Kidney (tissue), 14 donors: Measurements from ENCODE around the gene CD79A. TPM values are rescaled to one million over a fixed set of nuclear protein-coding genes. Genes with fewer than 3 reads are reported as not detected.
"Not testable (repeated sequence)": the region's sequence is repeated elsewhere in the genome, so short reads cannot be mapped to it uniquely, and the experiment has no call there.

Experiments used
- DNase-seq, 5 donors: peaks; one replicate each; pipeline ENCODE4 v3.0.0-alpha.2; 2013 to 2020
- FAIRE-seq: peaks from 2 replicates; lab custom pipeline; 2012; peaks lifted over from hg19 to GRCh38; lab: Jason Lieb, UNC
- H3K27ac ChIP-seq, 2 donors: one replicate each; pipeline ENCODE4 v1.7.0; 2013; ENCODE audit warnings: low read depth in 2 of 2, low read length in 2 of 2, inconsistent platforms in 1 of 2
- H3K27me3 ChIP-seq: one replicate; pipeline ENCODE4 v1.7.1; 2013; ENCODE audit warnings: low read length, inconsistent platforms; ENCODE audit not compliant: control insufficient read depth, insufficient read depth
- H3K36me3 ChIP-seq, 3 donors: one replicate each; pipeline versions ENCODE4 v1.7.0 to v1.7.1; 2013; ENCODE audit warnings: low read length in 3 of 3, control low read depth in 1 of 3, inconsistent platforms in 1 of 3; ENCODE audit not compliant: insufficient read depth in 3 of 3, control insufficient read depth in 2 of 3
- H3K4me1 ChIP-seq, 3 donors: one replicate each; pipeline versions ENCODE4 v1.7.0 to v1.7.1; 2013; ENCODE audit warnings: low read length in 3 of 3, inconsistent platforms in 1 of 3, low read depth in 1 of 3; ENCODE audit not compliant: control insufficient read depth in 2 of 3, insufficient read depth in 2 of 3
- H3K4me3 ChIP-seq, 3 donors: one replicate each; pipeline versions ENCODE4 v1.7.0 to v1.8.1; 2013; ENCODE audit warnings: low read length in 3 of 3, control low read depth in 1 of 3, inconsistent platforms in 1 of 3
- H3K9ac ChIP-seq, 3 donors: one replicate each; pipeline versions ENCODE4 v1.7.0 to v1.7.1; 2013; ENCODE audit warnings: low read length in 3 of 3, control low read depth in 1 of 3, inconsistent platforms in 1 of 3
- H3K9me3 ChIP-seq, 3 donors: one replicate each; pipeline versions ENCODE4 v1.7.0 to v1.7.1; 2013; ENCODE audit warnings: low read length in 3 of 3, control low read depth in 1 of 3, inconsistent platforms in 1 of 3; ENCODE audit not compliant: control insufficient read depth in 2 of 3, insufficient read depth in 1 of 3
- intact Hi-C: fragments of 100-400 bp; cut with DNase I; formaldehyde crosslinking; loops from one replicate; pipeline ENCODE4 v1.11.1; 2022
- polyA plus RNA-seq: library from polyadenylated mRNA; stranded (reverse); fragments of 350-450 nt; fragmentation: Illumina TruSeq; extraction: RNeasy Lipid Tissue Mini Kit (QIAGEN cat#74804); gene quantifications from one replicate; pipeline ENCODE4 v1.2.3, GENCODE V29; 2014; ENCODE audit warnings: low read depth, low replicate concordance; ENCODE audit not compliant: insufficient read depth
- total RNA-seq: library from RNA; stranded (reverse); fragmentation: NEBNext Ultra II Directional; extraction: Animal tissue kit (Norgen Biotek cat#: 25700); gene quantifications from one replicate; pipeline ENCODE4 v1.2.1, GENCODE V29; 2021
- TF ChIP-seq, protein P1 (sequence below): IDR thresholded peaks from 3 replicates; pipeline ENCODE4 v1.5.1; 2012; ENCODE audit warnings: mild to moderate bottlenecking, moderate library complexity, borderline replicate concordance; ENCODE audit not compliant: insufficient read depth; ENCODE audit errors: extremely low read depth
- donor health status: control.
- donor health status: control.
- donor health status: control.
- donor health status: control.
- donor health status: control.
- donor health status: DM: yes; HTN: yes; CAD: no.
- donor health status: Normal renal cell carcinoma (clear cell type).

CD79A gene
- total and polyA plus RNA-seq, 2 donors from 2014 or later, result 0.32 to 11.0 TPM

DNA sequence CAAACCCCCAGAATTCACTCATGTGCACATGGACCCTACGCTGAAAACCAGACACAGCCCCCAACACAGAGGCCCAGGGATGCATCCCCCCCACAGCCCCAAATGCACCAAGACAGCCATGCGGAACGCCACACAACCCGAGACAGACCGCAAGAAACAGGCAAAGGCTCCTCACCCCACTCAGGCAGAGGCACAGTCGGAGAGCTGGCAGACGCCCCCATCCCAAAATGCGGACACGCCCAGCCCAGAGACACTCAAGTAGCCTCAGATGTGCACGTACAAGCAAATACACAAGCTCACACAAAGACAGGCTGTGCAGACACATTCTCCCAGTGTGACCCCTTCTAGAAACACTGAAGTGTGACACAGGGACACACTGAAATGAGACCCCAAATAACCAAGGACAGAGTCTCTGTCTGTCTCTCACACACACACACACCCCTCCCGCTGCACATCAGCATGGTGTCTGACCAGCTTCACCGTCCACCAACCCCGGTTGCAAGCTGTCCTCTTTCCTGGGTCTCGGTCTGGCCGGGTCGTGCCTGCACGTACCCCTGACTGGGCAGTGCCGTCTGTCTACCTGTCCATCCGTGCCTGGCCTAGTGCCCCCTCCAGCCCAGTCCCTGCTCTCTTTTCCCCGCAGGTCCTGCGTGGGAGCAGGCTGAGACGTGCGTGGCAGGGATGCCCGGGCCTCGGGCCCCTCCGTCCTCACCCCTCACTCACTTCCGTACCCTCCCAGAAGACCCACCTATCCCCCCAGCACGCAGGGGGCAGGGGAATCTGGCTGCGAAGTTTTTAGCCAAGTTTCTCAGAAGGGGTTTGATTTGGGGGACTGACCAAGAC, 35.0 kb downstream of the CD79A start:
- H3K27ac ChIP-seq, result no peak overlapping the region
- no peaks in the 10 kb centered on the region for H3K9me3 ChIP-seq
- intact Hi-C loops, result no loop called here
- DNase-seq, result peak in 1 of 5 donors; percentile 65
- H3K36me3 ChIP-seq, result no peaks in the 10 kb centered on the region
- no peaks in the 10 kb centered on the region for H3K4me1 ChIP-seq
- no peak overlapping the region for H3K9ac ChIP-seq
- FAIRE-seq, result no peak
- peaks cover 46% of the 10 kb centered on the region for H3K27me3 ChIP-seq
- H3K4me3 ChIP-seq, result no peak overlapping the region
- TF ChIP-seq, protein P1, sequence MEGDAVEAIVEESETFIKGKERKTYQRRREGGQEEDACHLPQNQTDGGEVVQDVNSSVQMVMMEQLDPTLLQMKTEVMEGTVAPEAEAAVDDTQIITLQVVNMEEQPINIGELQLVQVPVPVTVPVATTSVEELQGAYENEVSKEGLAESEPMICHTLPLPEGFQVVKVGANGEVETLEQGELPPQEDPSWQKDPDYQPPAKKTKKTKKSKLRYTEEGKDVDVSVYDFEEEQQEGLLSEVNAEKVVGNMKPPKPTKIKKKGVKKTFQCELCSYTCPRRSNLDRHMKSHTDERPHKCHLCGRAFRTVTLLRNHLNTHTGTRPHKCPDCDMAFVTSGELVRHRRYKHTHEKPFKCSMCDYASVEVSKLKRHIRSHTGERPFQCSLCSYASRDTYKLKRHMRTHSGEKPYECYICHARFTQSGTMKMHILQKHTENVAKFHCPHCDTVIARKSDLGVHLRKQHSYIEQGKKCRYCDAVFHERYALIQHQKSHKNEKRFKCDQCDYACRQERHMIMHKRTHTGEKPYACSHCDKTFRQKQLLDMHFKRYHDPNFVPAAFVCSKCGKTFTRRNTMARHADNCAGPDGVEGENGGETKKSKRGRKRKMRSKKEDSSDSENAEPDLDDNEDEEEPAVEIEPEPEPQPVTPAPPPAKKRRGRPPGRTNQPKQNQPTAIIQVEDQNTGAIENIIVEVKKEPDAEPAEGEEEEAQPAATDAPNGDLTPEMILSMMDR, result no peak

DNA sequence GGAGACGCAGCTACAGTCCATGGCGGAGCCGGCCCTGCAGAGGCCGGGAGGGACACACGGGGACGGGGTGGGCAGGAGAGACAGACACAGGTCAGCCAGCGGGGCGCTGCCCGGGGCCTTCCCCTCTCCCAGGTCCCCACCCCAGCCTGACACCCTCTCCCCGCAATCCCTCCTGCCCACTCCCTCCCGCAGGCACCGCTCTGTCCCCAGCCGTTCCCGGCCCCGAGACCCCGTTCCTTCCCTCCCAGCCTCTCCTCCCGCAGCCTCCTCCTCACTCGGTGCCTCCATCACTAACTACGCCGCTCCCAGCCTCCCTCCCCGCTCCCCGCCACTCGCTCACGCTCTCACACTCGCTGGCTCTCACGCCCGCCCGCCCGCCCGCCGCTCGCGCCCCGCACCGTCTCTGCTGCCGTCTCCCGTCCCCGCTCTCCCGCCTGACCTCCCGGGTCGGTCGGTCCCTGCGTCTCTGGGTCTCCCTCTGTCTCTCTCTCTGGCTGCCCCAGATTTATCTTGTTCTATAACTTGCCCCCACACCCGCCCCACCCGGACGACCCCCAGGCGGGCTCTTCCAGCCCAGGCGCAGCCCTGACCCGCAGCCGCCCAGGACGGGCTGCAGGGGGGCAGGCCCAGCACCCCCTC, 35.9 kb downstream of the CD79A start:
- no peaks in the 10 kb centered on the region for H3K9me3 ChIP-seq
- no peak for FAIRE-seq
- no peak overlapping the region for H3K27ac ChIP-seq
- H3K27me3 ChIP-seq, result peaks cover 48% of the 10 kb centered on the region
- no peak overlapping the region for H3K4me3 ChIP-seq
- intact Hi-C loops, result no loop called here
- DNase-seq, result no peak
- TF ChIP-seq, protein P1, result no peak
- no peaks in the 10 kb centered on the region for H3K36me3 ChIP-seq
- no peak overlapping the region for H3K9ac ChIP-seq
- no peaks in the 10 kb centered on the region for H3K4me1 ChIP-seq

DNA sequence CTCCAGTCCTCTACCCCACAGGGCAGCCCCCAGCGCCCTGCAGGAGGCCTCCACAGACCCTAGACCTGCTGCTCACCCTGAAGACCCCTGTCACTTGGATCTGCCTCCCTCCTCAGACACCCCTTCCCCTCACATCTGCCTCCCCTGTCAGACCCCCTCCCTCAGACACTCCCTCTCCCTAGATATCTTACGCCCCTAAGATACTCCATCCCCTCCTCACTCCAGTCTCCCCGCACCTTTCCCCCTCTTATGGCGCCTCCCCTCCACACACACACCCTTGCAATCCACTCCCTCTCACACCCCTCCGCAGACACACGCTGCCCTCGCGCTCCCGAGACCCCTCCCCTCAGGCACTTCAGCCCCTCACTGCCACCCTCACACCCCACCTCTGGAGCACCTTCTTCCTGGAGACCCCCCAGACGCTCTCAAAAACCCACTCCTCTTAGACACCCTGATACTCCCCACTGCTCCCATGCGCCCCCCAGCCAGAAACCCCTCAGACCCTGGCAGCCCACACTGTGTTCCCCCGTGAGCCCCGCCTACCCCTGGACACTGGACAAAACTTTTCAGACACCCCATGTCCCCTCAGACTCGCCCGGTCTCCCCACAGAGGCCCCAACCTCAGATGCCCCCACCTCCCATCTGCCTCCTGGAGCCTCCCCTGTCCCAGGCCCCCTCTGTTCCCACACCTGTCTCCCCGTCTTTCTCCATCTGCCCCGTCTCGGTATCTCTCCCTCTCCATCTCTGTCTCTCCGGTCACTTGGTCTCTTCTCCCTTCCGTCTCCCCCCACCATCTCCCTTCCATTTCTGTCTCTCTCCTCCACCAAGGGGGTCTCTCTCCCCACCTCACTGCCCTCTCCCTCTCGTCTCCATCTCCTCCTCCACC, 36.7 kb downstream of the CD79A start:
- Histone ChIP-seq H3K4me3 (no peak overlapping the region), H3K9me3 (no peaks in the 10 kb centered on the region), H3K9ac (no peak overlapping the region), H3K27me3 (peaks cover 55% of the 10 kb centered on the region), H3K27ac (no peak overlapping the region), H3K4me1 (no peaks in the 10 kb centered on the region), H3K36me3 (no peaks in the 10 kb centered on the region)
- no peak for DNase-seq
- TF ChIP-seq, protein P1, result no peak
- FAIRE-seq, result no peak
- intact Hi-C loops, result no loop called here

DNA sequence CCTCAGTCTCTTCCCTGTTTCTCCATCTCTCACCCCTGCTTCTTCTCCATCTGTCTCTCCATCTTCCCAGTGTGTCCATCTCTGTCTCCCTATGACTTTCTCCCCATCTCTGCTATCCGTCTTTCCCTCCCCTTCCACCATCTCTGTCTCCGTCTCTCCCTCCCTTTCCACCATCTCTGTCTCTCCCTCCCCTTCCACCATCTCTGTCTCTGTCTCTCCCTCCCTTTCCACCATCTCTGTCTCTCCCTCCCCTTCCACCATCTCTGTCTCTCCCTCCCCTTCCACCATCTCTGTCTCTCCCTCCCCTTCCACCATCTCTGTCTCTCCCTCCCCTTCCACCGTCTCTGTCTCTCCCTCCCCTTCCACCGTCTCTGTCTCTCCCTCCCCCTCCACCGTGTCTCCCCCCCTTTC, 37.4 kb downstream of the CD79A start:
- peaks cover 59% of the 10 kb centered on the region for H3K27me3 ChIP-seq
- H3K9me3 ChIP-seq, FAIRE-seq, H3K4me1 ChIP-seq, H3K36me3 ChIP-seq, H3K4me3 ChIP-seq, H3K9ac ChIP-seq, intact Hi-C loops, H3K27ac ChIP-seq, DNase-seq: not testable (repeated sequence)
